Spleen (tissue), 7 donors: ENCODE results near the gene EHBP1.

Experiments used
- CTCF ChIP-seq, 11 experiments: fragments of 200-600 bp in 7 of 11; fragments of 450-650 bp in 4 of 11; sonication (generic) in 4 of 11; IDR thresholded peaks in 8 of 11; conservative IDR thresholded peaks in 3 of 11; 1 replicate in 7 of 11; 2 replicates in 4 of 11; pipeline versions ENCODE4 v1.4.0 to v1.8.0; 2016 to 2021; ENCODE audit warnings: antibody characterized with exemption in 11 of 11, inconsistent platforms in 4 of 11, mild to moderate bottlenecking in 1 of 11
- POLR2A ChIP-seq, 3 donors: fragments of 450-650 bp; IDR thresholded peaks; one replicate each; pipeline ENCODE4 v1.5.1; 2017; ENCODE audit warnings: antibody characterized with exemption in 3 of 3, mild to moderate bottlenecking in 1 of 3
- donor health status: DM: no; HTN: no; CAD: no; lungs with moderate emphysema.
- donor health status: DM: no; HTN: no; CAD: no.
- donor health status: DM: no; HTN: no; CAD: no.

- TF ChIP-seq POLR2A (IDR thresholded peaks at IDR 0.05), result no peak
- TF ChIP-seq CTCF (IDR thresholded peaks at IDR 0.05 in 8 of 11, conservative IDR thresholded peaks at IDR 0.05 in 3 of 11), result no peak
These were observed 100.7 kb downstream of the EHBP1 start for GRCh38 chr2:62806231-62806630.
